B cell (primary cell): ENCODE data around the gene STAB1. TPM values are rescaled to one million over a fixed set of nuclear protein-coding genes. Genes with fewer than 3 reads are reported as not detected.

Source experiments
- ATAC-seq: fragments of 200-7000 bp; cut with Tn5 transposase; one replicate; pipeline ENCODE4 v1.10.0; 2021; ENCODE audit warnings: low read depth, mild to moderate bottlenecking, moderate number of reproducible peaks, moderate library complexity
- CTCF ChIA-PET: fragments of 350-600 bp; sonication (Branson Sonifier 250); formaldehyde crosslinking; loops from one replicate; lab custom pipeline; 2021; ENCODE audit warnings: antibody characterized with exemption, inconsistent platforms; lab: Charles Lee
- POLR2A ChIA-PET: fragments of 350-600 bp; sonication (Branson Sonifier 250); formaldehyde crosslinking; loops from one replicate; lab custom pipeline; 2021; ENCODE audit warnings: antibody characterized with exemption; lab: Charles Lee
- DNase-seq: peaks from one replicate; pipeline ENCODE4 v3.0.0; 2013
- H2AFZ ChIP-seq: 2 replicates; pipeline ENCODE4 v1.6.1; 2012; ENCODE audit warnings: mild to moderate bottlenecking, low read depth, low read length; ENCODE audit not compliant: insufficient read depth, poor library complexity, severe bottlenecking
- H3K27ac ChIP-seq, 2 donors: 1 replicate in 1 of 2; 2 replicates in 1 of 2; pipeline ENCODE4 v1.5.1; 2012 to 2013; ENCODE audit warnings: low read length in 2 of 2, mild to moderate bottlenecking in 2 of 2, moderate library complexity in 1 of 2
- H3K27me3 ChIP-seq, 4 experiments: fragments of 200-600 bp in 1 of 4; sonication (generic) in 1 of 4; replicated peaks in 1 of 4; 1 replicate in 2 of 4; 2 replicates in 2 of 4; pipeline versions ENCODE4 v1.6.1 to v1.7.0; 2013 to 2016; ENCODE audit warnings: low read length in 3 of 4, mild to moderate bottlenecking in 2 of 4, mixed read lengths in 1 of 4, moderate library complexity in 1 of 4; ENCODE audit not compliant: insufficient read depth in 4 of 4, control insufficient read depth in 3 of 4; ENCODE audit errors: control extremely low read depth in 1 of 4
- H3K36me3 ChIP-seq, 2 experiments: replicated peaks in 1 of 2; 1 replicate in 1 of 2; 2 replicates in 1 of 2; pipeline versions ENCODE4 v1.6.1 to v1.7.1; 2013; ENCODE audit warnings: low read length in 1 of 2; ENCODE audit not compliant: insufficient read depth in 2 of 2, control insufficient read depth in 1 of 2; ENCODE audit errors: control extremely low read depth in 1 of 2, extremely low read depth in 1 of 2
- H3K4me1 ChIP-seq, 2 donors: fragments of 200-600 bp in 1 of 2; sonication (generic) in 1 of 2; 1 replicate in 1 of 2; 2 replicates in 1 of 2; pipeline versions ENCODE4 v1.5.1 to v1.6.1; 2013 to 2017; ENCODE audit warnings: low read length in 2 of 2; ENCODE audit not compliant: control insufficient read depth in 2 of 2, insufficient read depth in 2 of 2
- H3K4me2 ChIP-seq: replicated peaks from 2 replicates; pipeline ENCODE3; 2012; ENCODE audit warnings: mild to moderate bottlenecking, low read depth, low read length; ENCODE audit not compliant: poor library complexity, severe bottlenecking
- H3K4me3 ChIP-seq, 5 experiments: fragments of 200-600 bp in 1 of 5; sonication (generic) in 1 of 5; 1 replicate in 3 of 5; 2 replicates in 2 of 5; pipeline versions ENCODE4 v1.5.1 to v1.7.0; 2011 to 2016; ENCODE audit warnings: low read length in 4 of 5, mild to moderate bottlenecking in 4 of 5, low read depth in 2 of 5, control low read depth in 1 of 5, moderate library complexity in 1 of 5; ENCODE audit not compliant: insufficient read depth in 1 of 5; ENCODE audit errors: control extremely low read depth in 1 of 5, extremely low read depth in 1 of 5
- H3K79me2 ChIP-seq: fragments of 200-600 bp; sonication (generic); one replicate; pipeline ENCODE4 v1.6.0; 2016; ENCODE audit warnings: low read length; ENCODE audit not compliant: control insufficient read depth, insufficient read depth
- H3K9ac ChIP-seq: fragments of 200-600 bp; sonication (generic); 2 replicates; pipeline ENCODE4 v1.6.1; 2017; ENCODE audit warnings: mild to moderate bottlenecking, low read length, moderate library complexity
- H3K9me3 ChIP-seq, 3 donors: one replicate each; pipeline versions ENCODE4 v1.6.1 to v1.7.1; 2013; ENCODE audit warnings: low read length in 2 of 3; ENCODE audit not compliant: control insufficient read depth in 2 of 3, insufficient read depth in 1 of 3; ENCODE audit errors: control extremely low read depth in 1 of 3
- H4K20me1 ChIP-seq: 2 replicates; pipeline ENCODE4 v1.6.0; 2012; ENCODE audit warnings: mild to moderate bottlenecking, low read length; ENCODE audit not compliant: insufficient read depth, control insufficient read depth, poor library complexity, severe bottlenecking
- H3K27ac Mint-ChIP-seq: one replicate; pipeline ENCODE4 v1.8.0; 2021; ENCODE audit warnings: mixed read lengths
- H3K27me3 Mint-ChIP-seq: one replicate; pipeline ENCODE4 v1.8.0; 2021; ENCODE audit warnings: mixed read lengths
- H3K4me1 Mint-ChIP-seq: one replicate; pipeline ENCODE4 v1.8.0; 2021; ENCODE audit warnings: mixed read lengths
- H3K4me3 Mint-ChIP-seq: one replicate; pipeline ENCODE4 v1.8.0; 2021; ENCODE audit warnings: mixed read lengths
- H3K9me3 Mint-ChIP-seq: one replicate; pipeline ENCODE4 v1.8.0; 2022; ENCODE audit warnings: mixed read lengths; ENCODE audit not compliant: insufficient read depth
- EZH2 ChIP-seq: IDR thresholded peaks from 2 replicates; pipeline ENCODE4 v1.6.1; 2012; ENCODE audit warnings: borderline replicate concordance, low read depth, mild to moderate bottlenecking, moderate library complexity, low read length; ENCODE audit not compliant: insufficient read depth, poor library complexity, severe bottlenecking
- WGBS: methylation state at CpG from one replicate; pipeline ENCODE4 v1.1.5; 2013; ENCODE audit warnings: missing lambda C conversion rate; ENCODE audit not compliant: insufficient coverage; 5-methylcytosine and 5-hydroxymethylcytosine counted together
- intact Hi-C: fragments of 100-400 bp; cut with micrococcal nuclease; formaldehyde crosslinking; loops from one replicate; pipeline ENCODE4 v1.10.0; 2022
- polyA plus RNA-seq: library from polyadenylated mRNA; depleted of rRNA; stranded (reverse); fragments of >200 nt; gene quantifications from 2 replicates; pipeline ENCODE4 v1.2.3, GENCODE V29; 2012
- total RNA-seq, 2 donors: library from RNA; stranded (reverse); fragments of 120-200 nt in 1 of 2; gene quantifications; 1 replicate in 1 of 2; 2 replicates in 1 of 2; pipeline versions ENCODE4 v1.2.3 to v1.2.4, GENCODE V29; 2013 to 2022
- TF ChIP-seq, protein P1 (sequence below): fragments of 200-600 bp; IDR thresholded peaks from one replicate; pipeline ENCODE4 v1.8.0; 2022; ENCODE audit warnings: antibody characterized with exemption, mild to moderate bottlenecking

Gene STAB1
- total and polyA plus RNA-seq, 2 donors (not counting 1 experiment from before 2014, with no cell fraction given): 3.8 to 4.5 TPM

DNA sequence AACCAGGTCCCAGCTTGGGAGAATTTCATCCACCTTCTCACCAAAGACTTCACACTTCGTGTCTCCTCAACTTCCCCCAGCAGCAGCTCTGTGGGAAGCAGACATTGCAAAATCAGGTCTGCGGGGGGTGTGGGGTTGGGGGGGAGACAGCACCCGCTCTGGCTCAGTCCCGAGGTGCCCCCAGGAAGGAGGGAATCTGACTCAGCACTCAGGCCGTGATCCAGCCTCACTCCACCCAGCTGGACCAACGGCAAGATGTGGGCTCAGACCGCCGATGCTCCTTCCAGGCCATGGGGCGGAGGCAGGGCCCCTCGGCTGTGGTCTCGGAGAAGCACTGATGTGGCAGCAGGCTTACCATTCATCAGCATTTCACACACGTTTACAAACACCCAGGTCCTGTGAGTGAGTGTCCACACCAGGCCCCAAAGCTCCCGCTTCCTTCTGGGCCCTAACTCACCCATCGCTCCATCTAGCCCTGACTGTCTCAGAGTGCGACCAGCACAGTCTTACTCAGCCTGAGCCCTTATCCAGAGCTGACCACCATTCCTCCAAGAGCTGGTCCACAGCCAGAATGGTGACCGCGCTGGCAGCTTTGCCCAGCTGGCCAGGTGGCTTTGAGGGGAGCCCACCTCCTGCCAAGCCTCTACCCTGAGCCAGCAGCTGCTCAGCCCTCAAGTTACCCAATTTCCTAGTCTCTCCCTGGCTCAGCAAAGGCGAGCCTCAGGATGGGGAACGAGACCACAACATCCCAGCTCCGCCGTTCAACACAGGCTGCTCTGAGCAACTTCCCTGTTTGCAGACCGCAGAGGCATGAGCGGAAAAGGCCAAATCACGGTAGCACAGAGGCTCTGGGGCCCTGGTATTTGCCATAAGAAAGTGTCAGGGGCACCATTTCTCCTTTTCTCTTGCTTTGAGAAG lies 3.3 kb downstream of the STAB1 start:
- WGBS: 19% methylated on average over 23 of the region's 24 CpGs
- H3K4me1 ChIP-seq: peaks cover 11 to 17% of the 10 kb centered on the region in 2 donors
- no peaks in the 10 kb centered on the region for H3K27me3 Mint-ChIP-seq
- H3K4me1 Mint-ChIP-seq: peaks cover 17% of the 10 kb centered on the region
- peak overlapping the region; percentile 69 for H2AFZ ChIP-seq
- H4K20me1 ChIP-seq: no peaks in the 10 kb centered on the region
- peak overlapping the region; percentile 80 for H3K27ac Mint-ChIP-seq
- intact Hi-C loops: no loop called here
- ATAC-seq (peak; percentile 60), DNase-seq (peak; percentile 63)
- H3K9ac ChIP-seq: no peak overlapping the region
- no peak overlapping the region for H3K27ac ChIP-seq
- no peaks in the 10 kb centered on the region for H3K79me2 ChIP-seq
- ChIA-PET POLR2A (no interaction called here), CTCF (interaction anchor here (1.5 kb wide), 1 partner anchor 27 kb away, joined by 3 read pairs; no protein-coding TSS in a partner anchor)
- TF ChIP-seq, protein P1, sequence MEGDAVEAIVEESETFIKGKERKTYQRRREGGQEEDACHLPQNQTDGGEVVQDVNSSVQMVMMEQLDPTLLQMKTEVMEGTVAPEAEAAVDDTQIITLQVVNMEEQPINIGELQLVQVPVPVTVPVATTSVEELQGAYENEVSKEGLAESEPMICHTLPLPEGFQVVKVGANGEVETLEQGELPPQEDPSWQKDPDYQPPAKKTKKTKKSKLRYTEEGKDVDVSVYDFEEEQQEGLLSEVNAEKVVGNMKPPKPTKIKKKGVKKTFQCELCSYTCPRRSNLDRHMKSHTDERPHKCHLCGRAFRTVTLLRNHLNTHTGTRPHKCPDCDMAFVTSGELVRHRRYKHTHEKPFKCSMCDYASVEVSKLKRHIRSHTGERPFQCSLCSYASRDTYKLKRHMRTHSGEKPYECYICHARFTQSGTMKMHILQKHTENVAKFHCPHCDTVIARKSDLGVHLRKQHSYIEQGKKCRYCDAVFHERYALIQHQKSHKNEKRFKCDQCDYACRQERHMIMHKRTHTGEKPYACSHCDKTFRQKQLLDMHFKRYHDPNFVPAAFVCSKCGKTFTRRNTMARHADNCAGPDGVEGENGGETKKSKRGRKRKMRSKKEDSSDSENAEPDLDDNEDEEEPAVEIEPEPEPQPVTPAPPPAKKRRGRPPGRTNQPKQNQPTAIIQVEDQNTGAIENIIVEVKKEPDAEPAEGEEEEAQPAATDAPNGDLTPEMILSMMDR: no peak
- TF ChIP-seq EZH2: no peak
- no peak overlapping the region for H3K4me3 Mint-ChIP-seq
- H3K4me2 ChIP-seq: peak overlapping the region; percentile 55
- H3K27me3 ChIP-seq: no peaks in the 10 kb centered on the region
- H3K9me3 Mint-ChIP-seq: no peaks in the 10 kb centered on the region
- no peak overlapping the region for H3K4me3 ChIP-seq
- no peaks in the 10 kb centered on the region for H3K36me3 ChIP-seq
- no peaks in the 10 kb centered on the region for H3K9me3 ChIP-seq

DNA sequence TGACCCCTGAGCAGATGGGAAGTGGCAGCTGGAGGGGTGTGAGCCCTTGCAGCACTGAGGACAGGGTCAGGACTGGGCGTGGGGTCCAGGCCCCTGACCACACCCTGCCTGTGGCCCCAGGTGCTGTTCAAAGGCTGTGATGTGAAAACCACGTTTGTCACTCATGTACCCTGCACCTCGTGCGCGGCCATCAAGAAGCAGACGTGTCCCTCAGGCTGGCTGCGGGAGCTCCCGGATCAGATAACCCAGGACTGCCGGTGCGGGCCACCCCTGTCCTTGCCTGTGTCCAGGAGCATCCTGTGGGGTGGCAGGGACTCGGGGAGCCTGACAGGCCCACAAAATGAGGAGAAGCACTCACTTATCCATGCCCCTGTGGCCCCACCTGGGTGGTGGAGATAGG lies 5.9 kb downstream of the STAB1 start:
- H3K27me3 Mint-ChIP-seq: no peaks in the 10 kb centered on the region
- no peak overlapping the region for H3K4me3 Mint-ChIP-seq
- Histone ChIP-seq H3K4me3 (no peak overlapping the region), H3K36me3 (no peaks in the 10 kb centered on the region), H3K27me3 (no peaks in the 10 kb centered on the region), H3K27ac (no peak overlapping the region), H3K4me2 (no peak overlapping the region), H3K9me3 (no peaks in the 10 kb centered on the region), H4K20me1 (no peaks in the 10 kb centered on the region), H2AFZ (no peak overlapping the region), H3K79me2 (no peaks in the 10 kb centered on the region), H3K9ac (no peak overlapping the region), H3K4me1 (peaks cover 11 to 17% of the 10 kb centered on the region in 2 donors)
- no peaks in the 10 kb centered on the region for H3K9me3 Mint-ChIP-seq
- intact Hi-C loops: no loop called here
- no peak for TF ChIP-seq EZH2
- TF ChIP-seq, protein P1: no peak
- ChIA-PET CTCF (no interaction called here), POLR2A (no interaction called here)
- no peak for DNase-seq
- WGBS: 81% methylated on average over 8 of the region's 11 CpGs
- peaks cover 17% of the 10 kb centered on the region for H3K4me1 Mint-ChIP-seq
- no peak overlapping the region for H3K27ac Mint-ChIP-seq
- no peak for ATAC-seq
